Amniotic epithelial cell (primary cell): Measurements from ENCODE around the gene SV2B.

ENCODE experiments used
- DNase-seq: peaks from one replicate; pipeline ENCODE4 v3.0.0-alpha.2; 2010; ENCODE audit warnings: low read depth

SV2B gene

GRCh38 chr15:91231703-91232102 is 131.6 kb downstream of the SV2B start:
- no peak for DNase-seq

DNA sequence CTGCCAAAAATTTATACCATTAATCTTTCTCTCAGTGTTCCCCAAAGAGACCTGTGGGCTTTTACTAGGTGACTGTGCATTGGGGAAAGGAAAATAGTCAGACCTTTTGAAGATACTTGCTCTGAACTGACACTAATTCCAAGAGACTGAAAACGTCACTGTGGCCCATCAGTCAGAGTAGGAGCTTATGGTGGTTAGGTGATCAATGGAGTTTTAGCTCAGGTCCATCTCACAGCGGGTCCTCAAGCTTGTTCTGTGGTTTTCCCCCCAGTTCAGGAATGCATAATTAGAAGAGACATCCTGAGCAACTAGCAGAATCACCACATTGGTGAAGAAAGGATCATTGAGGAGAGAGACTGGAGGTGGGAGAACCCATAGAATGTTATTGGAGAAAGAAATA is 134.7 kb downstream of the SV2B start:
- no peak for DNase-seq

GRCh38 chr15:91235376-91235775 is 135.3 kb downstream of the SV2B start:
- DNase-seq = no peak

DNA sequence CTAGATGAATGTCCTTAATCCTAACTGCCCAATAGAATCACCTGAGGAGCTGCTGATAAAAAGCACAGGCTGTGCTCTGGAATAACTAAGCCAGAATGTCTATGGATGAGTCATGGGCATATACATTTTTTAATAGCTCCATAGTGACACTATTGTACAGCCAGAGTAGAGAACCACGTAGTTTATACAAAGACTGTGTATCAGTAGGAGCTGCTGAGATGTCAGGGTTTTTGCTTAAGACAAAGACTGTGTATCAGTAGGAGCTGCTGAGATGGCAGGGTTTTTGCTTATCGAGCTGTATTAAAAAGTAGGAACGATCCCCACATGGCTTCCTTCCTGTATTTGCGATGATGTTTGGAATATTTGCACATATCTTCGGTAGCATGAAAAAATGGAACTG is 137.4 kb downstream of the SV2B start:
- DNase-seq = no peak

GRCh38 chr15:91238644-91239425 is 138.8 kb downstream of the SV2B start:
- DNase-seq = no peak

DNA sequence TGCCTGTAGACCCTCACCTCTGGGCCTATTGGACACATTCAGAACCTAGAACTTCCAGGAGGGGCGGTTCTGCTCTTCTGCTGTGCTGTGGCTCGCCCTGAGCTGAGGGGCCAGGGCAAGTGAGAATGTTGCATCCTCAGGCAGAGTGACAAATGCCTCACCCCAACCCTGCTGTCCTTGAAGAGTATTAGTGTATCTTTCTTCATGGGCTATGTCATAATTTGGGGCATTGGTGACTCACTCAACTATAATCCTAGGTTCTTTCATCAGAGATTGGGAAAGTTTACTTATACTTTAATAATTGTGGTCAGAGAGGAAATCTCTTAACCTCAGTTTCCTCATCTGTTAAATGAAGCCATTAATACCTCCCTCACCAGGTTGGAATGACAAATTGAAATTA is 143.8 kb downstream of the SV2B start:
- no peak for DNase-seq

DNA sequence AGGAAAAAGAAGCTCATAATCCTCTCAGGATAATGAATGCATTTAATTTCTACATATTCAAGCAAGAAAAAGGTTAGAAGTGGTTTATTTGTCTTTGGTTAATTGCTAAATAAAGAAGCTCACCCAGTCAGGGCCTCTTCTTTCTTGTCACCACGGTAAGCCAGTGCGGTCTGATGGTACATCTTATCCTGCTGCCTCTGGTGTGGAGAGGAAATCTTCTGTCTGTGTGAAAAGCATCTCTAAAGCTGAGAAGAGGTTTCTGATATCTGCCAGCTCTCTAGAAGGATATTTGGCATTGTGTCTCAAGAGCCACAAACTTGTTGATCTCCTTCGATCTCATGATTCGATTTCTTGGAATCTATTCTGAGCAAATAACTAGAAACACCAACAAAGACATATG is 144.9 kb downstream of the SV2B start:
- DNase-seq = no peak

- no peak for DNase-seq
Observed at GRCh38 chr15:91246998-91247397, 146.9 kb downstream of the SV2B start.

GRCh38 chr15:91249591-91249990 is 149.5 kb downstream of the SV2B start:
- no peak for DNase-seq

- DNase-seq = no peak
Observed at GRCh38 chr15:91252322-91252721, 152.3 kb downstream of the SV2B start.

DNA sequence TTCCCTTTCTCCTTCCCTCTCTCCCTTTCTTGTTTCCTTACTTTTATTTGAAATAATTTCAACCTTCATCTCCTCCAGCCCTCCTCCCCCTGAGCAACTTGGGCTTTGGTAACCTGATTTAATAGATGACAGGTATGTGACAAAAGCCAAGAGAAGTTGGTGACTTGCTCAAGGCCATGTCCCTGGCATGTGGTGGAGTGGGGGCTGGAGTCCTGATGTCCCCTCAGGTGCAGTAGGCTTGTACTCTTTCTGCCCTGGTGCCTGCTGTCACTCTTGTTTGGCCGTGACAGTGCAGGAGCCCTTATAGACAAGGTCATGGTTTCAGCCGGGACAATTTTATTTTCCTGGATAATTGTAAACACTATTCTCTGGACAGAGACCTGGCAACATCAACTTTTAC is 152.7 kb downstream of the SV2B start:
- DNase-seq = no peak

- no peak for DNase-seq
Observed at GRCh38 chr15:91253605-91254004, 153.5 kb downstream of the SV2B start.

GRCh38 chr15:91254766-91255165 is 154.7 kb downstream of the SV2B start:
- DNase-seq = no peak

GRCh38 chr15:91255670-91256192 is 155.7 kb downstream of the SV2B start:
- DNase-seq = no peak

GRCh38 chr15:91257746-91258414 is 157.8 kb downstream of the SV2B start:
- no peak for DNase-seq

GRCh38 chr15:91258415-91258759 is 158.3 kb downstream of the SV2B start:
- DNase-seq = no peak

DNA sequence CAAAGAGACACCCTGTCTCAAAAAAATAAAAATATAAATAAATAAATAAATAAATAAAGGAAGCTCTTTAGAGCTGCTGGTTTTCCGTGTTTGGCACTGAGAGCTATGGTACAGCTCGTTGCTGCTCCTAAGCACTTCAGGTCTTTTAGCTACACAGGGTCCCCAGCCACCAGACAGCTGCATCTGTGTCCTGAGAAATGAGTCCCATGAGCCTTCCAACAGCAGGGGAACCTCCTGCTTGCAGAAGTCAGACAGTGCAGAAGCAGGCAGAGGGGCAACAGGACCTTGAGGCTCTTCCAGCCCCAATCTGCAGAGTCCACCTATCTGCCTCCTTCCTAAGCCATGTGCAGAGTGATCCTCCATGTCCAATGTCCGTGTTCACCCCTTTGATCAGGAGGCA is 159.0 kb downstream of the SV2B start:
- DNase-seq = no peak

- no peak for DNase-seq
Observed at GRCh38 chr15:91261345-91261744, 161.3 kb downstream of the SV2B start.

DNA sequence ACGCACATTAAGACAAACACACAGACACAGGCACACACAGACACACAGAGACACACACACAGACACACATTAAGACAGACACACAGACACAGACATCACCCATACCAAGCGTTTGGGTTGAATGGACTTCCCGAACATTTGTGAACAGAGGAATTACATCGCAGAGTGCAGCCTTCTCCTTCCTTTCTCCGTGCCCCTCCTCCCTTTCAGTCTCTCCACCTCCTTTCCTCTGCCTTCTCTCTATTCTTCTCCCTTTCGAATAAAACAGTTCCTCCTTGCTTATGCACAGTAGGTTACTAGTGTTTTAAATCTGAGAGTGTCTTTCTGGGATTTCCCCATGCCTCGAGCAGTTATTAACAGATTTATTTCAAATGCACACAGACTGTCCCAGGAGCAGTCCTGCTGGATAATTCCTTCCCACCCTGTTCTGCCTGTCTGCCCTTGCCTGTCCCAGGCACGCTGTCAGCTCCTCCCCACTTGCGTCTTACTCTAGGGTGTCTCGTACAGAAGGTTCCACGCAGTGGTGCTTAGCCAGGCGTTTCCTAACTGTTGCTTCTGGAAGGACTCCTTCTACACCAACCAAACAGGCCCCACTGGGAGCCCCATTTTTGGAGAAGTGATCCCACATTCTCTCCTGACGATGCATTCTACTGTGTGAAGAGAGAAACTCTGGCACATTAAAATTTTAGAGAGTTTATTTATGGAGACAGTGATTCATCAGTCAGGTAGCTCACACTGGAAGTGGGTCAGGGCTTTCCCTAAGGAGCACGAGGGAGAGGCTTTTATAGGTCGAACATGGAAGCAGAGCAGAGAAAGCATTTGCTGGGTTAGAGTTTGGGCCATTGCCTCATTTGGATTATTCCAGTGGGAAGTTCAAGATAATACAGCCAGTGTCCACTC is 163.8 kb downstream of the SV2B start:
- no peak for DNase-seq

DNA sequence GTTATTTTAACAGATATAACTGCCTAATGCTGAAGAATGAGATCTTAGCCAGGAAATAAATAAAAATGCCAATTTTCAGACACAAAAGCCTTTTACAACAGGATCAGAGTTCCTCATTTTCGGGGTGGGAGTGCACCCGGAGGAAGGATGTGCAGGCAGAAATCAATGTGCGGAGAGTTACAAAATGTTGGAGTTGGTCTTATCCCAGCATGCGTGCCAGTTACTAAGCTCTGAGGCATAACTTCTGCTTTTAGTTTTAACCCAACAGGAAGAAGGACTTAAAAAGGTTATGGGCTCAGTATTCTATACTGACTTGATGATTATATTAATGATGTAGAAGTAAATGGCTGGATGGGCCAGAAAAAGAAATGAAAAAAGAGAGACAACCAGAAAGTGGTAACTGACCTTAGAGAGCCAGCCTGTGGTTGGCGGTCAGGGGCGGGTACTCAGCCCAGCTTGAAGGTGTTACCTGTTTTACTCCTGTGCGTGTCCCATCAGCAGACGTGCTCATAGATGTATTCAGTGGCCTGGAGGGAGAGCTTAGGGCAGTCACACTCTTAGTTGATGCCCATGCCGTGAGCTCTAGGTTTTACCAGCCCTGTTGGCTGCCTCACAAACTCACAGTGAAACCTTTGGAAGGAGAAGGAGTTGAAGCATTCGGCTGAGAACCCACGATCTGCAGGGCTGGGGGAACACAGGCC is 164.7 kb downstream of the SV2B start:
- DNase-seq = no peak

DNA sequence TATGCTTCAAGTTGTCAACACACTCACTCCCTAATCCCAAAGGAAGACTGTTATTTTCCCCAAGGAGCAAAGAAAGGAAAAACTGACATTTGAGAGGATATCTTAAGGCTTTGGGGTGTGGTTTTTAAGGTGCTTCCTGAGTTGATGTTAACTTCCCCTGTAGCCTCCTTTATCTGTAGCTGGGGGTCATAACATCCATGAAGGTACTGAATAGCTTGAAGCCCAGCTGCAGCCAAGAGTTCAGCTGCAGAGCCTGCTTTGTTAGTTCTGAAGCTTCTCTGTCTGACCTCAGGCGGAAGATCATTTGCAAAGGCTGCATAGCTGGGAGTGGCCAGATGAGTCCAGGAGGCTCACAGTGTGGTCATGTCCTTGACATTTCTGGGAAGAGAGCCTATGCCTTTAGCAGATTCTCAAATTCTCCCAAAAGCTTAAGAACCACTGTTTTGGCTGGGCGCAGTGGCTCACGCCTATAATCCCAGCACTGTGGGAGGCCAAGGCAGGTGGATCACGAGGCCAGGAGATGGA is 165.4 kb downstream of the SV2B start:
- no peak for DNase-seq

DNA sequence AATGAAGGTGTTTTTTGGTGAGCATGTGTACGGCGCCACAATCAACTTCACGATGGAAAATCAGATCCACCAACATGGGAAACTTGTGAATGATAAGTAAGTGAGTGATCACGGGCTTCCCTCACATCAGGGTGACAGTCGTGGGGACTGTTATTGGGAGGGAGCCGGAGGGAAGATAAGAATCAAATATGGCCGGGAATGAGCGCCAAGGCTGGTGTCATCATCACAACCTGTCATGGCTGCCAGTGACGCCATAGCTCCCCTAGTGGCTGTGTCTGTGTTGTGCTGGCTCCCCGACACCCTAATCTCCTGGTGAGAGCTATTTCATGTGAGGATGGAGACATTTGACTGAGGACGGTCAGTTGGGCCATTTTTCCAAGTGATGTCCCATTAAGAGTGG is 168.5 kb downstream of the SV2B start:
- DNase-seq = no peak
